Stimulated activated CD4-positive, alpha-beta T cell treated with anti-CD3 and anti-CD28 coated beads, Interleukin-12 subunit alpha, Interleukin-12 subunit beta, amount 100 ng/mL, for 24 hours (primary cell): ENCODE results near the gene FAM72D.
"Not testable (repeated sequence)": the region's sequence is repeated elsewhere in the genome, so short reads cannot be mapped to it uniquely, and the experiment has no call there.

Source experiments
- DNase-seq, 2 experiments: peaks; one replicate each; pipeline ENCODE4 v3.0.0-alpha.2; 2020; ENCODE audit warnings: low read depth in 2 of 2

FAM72D gene

GRCh38 chr1:145095284-145096057, at the start of gene FAM72D, which contains the start of gene SRGAP2B:
FAM72D (plus strand) TSS chr1:145095974; CDS start chr1:145096848, 874 bp downstream.
SRGAP2B (minus strand) TSS chr1:145095328; CDS start chr1:145092901, 2,427 bp downstream.
- DNase-seq = not testable (repeated sequence)

- not testable (repeated sequence) for DNase-seq
Measured at GRCh38 chr1:145047553-145047952, 48.2 kb upstream of the FAM72D start.

- not testable (repeated sequence) for DNase-seq
Measured at GRCh38 chr1:145048181-145048856, 47.5 kb upstream of the FAM72D start.

DNA sequence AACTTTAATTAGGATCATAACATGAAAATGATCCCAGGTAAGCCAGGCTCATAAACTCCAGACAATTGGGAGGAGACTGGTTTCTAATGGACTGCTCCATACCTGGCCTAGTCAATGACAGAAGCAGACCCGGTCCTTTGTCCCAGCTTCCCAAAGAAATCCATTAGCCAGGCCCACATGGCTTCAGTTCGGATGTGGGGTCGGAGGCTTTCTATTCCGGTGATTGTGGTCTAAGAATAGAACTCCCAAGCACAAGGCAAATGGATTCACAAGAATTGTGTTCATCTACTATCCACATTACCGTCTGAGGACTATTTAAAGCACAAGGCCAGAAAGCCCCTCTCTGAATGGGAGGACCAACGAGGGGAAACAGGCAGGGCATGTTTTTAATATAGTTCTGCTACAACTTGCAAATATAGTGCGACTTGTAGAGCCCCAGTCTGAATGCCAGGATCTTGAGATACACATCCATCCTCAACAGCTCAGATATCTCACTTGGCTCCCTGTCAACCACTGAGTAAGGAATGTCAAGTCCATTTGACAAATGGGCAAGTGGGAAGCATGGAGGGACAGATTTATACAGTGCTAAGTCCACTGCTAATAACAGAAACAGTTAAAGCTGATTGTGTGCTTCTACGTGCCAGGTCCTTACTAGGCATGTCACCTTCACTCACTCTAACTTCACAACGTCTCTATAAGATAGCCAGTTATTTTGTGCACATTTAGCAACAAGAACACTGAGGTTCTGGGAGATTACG, 43.6 kb upstream of the FAM72D start:
- DNase-seq = not testable (repeated sequence)

- DNase-seq = not testable (repeated sequence)
Measured at GRCh38 chr1:145053428-145053827, 42.3 kb upstream of the FAM72D start.

DNA sequence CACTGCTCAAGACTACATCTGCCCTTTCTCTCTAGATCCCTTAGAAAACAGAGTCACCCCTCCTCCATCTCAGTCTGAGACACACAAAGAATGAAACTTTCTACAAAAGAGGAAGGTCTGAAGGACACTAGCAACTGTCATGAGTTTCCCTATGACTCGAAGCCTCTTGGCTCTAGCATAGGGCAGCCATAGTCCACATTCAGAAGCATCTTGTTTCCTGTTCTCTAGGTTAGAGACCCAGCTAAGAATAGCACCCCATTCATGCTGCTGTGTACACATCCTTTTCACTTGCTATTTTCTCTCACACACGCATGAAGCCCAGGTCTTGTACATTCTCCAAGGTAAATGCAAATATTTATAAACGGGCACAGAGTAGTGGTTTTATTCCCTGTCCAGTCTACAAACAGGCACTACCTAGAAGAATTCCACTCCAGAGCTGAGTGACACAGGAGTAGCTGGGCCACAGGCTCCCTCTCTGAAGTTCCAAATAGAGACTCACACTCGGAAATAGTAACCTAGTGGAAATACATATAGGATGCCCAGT, 40.5 kb upstream of the FAM72D start:
- DNase-seq = not testable (repeated sequence)

GRCh38 chr1:145058184-145058583, 37.6 kb upstream of the FAM72D start:
- not testable (repeated sequence) for DNase-seq

DNA sequence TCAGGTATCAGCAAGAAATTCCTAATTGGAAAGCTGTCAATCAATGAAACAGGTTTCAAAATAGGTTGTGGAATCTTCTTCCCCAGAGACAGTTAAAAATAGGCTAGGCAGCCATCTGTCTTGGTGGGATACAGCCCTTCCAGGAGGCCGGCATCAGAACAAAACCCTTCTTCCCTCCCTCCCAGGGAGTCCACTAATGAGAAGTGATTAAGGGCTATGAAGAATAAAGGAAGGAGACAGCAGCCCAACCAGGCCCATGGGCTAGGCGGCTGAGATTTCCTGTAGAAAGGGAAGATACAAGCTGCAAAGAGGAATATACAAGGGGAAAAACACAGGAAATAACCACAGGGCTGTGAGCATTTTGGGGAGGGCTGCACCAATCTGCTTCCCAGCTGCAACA, 32.5 kb upstream of the FAM72D start:
- DNase-seq = not testable (repeated sequence)

DNA sequence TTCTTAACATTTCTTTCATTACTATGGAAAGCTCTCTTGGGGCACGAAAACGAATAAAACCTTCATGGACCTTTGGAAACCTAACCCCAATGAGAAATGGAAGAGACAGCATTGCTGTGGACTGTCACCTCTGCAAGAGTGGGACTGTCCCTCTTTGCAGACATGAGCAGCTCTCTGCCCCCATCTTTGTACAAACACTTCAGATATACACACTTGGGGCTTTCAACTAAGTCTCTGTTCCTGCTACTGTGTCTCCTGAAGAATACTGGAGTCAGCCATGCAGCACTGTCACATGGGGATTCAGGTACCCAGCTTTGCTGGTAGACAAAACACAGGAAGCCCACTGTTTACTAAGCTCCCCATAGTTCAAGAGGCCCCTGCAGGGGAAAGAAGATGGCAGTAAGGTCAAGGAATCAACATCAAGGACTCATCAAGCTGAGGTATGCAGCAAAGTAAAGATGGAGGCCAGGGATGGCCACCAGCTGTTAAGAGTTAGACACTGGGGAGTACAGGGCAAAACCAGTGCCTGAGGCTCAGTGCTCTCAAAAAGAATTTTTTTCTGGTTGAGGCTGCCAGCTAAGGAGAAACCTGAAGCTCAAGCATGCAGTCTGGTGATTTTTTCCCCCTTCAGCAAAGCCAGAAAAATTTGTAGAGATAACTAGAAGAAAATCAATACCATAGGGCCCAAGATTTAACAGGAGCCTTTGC, 31.7 kb upstream of the FAM72D start:
- not testable (repeated sequence) for DNase-seq

- DNase-seq = not testable (repeated sequence)
Measured at GRCh38 chr1:145065194-145065826, 30.5 kb upstream of the FAM72D start.

DNA sequence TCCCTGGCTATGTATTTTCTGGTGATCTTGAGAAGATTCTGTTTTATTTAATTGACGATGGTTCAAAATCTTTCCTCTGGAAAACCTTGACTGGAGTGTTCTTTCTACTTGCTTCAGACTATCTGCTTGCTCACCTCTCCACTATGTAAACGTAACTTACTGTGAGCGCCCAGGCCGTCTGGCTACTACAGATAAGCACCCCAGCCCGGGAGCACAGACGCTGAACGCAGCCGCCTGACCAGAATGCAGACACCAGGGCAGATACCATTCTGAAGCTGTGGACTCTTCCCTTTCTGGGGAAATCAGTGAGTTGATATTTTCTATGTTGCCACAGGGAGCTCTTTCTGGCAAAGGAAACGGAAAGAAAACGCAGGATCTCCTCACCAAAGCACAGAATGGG, 29.3 kb upstream of the FAM72D start:
- DNase-seq = not testable (repeated sequence)

GRCh38 chr1:145071569-145071968, 24.2 kb upstream of the FAM72D start:
- DNase-seq = not testable (repeated sequence)

DNA sequence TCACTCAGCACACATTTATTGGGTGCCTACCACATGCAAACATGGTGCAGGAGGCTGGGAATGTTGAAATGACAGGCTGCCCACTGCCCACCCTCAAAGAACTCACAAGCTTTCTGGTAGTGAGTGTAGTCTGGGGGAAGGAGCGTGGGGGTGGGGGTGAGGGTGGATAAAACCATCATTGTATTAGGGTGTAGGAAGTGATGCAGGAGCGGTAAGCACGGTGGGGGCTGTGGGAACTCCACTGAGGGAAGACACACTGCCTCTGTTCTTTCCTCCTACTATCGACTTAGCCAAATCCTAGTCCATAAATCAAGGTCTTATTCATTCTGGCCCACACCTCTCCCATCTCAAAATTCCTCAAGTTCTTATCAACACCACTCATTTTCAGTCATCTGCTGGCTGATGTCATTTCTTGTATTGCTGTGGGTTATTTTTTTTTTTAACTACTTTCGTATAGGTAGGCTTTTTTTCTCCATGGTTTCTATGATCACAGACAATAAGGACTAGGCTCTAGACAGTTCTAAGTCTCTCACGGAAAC, 21.7 kb upstream of the FAM72D start:
- DNase-seq = not testable (repeated sequence)

- DNase-seq = not testable (repeated sequence)
Measured at GRCh38 chr1:145076877-145077276, 18.9 kb upstream of the FAM72D start.

GRCh38 chr1:145077872-145078786, 17.6 kb upstream of the FAM72D start:
- not testable (repeated sequence) for DNase-seq

DNA sequence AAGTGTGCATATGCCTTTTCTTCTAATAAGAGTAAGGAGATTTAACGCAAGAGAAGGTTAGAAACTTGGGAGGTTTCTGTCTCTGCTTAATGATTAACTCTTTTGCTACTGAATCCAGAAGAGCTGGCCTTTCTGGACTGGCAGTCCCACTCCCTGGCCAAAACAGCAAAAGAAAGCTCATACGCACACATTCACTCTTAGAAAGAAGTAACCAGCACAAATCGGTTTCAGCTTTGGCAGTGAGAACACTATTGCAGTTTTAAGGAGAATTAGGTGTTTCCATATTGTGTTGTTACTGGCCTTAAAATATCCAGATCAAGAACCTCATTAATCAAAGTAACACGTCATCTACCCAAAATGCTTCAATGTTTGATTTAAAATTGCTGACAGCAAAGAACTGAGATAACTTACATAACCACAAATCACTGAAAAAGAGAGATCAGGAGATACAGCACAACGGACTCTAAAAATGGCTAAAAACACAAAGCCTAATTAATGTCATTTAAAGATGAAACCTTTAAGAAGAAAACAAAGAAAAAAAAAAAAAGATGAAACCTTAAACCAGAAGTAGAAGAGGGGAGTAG, 16.9 kb upstream of the FAM72D start:
- not testable (repeated sequence) for DNase-seq

DNA sequence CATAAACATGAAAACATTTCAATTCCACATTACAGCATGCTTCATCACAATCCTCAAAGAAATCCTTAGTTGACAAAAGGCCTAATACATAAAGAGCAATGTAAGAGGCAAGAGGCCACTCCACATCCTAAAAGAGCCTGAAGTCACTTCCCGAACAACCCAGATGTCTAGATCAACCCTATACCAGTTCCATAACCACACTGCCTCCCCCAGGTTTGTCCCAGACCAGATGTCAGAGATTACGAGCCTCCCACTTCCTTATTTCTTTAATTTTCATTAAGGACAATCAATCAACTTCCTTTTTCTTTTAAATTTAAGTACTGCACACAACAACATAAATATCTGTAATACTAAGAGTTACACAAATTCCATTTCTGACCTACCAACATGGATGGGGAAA, 16.0 kb upstream of the FAM72D start:
- not testable (repeated sequence) for DNase-seq

DNA sequence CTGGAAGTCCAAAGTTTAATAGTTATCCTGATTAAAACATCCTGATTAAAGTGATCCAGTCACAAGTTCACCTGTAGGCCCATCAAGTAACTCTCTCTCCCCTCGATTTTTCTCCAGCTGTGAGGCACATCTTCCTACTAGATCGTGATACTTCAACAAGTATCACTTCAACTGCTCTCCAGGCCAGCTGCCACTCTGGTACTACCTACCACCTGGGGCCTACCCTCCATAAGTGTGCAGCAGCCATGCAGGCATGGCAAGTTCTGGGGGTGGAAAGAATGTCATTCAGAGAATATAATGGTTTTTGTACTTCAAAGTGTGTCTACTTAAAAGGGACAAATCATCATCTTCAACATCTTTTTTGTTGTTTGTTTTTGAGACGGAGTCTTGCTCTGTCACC, 15.6 kb upstream of the FAM72D start:
- not testable (repeated sequence) for DNase-seq
